ENCODE results near the gene ZNF594. TPM values are rescaled to one million over a fixed set of nuclear protein-coding genes. Genes with fewer than 3 reads are reported as not detected.

The ZNF594 gene
- total and polyA plus RNA-seq, 10 of the 15 experiments (the other 5 are each of a cell fraction or from before 2014, with no cell fraction given), result 0.98 to 14.3 (median 11.1) TPM

DNA sequence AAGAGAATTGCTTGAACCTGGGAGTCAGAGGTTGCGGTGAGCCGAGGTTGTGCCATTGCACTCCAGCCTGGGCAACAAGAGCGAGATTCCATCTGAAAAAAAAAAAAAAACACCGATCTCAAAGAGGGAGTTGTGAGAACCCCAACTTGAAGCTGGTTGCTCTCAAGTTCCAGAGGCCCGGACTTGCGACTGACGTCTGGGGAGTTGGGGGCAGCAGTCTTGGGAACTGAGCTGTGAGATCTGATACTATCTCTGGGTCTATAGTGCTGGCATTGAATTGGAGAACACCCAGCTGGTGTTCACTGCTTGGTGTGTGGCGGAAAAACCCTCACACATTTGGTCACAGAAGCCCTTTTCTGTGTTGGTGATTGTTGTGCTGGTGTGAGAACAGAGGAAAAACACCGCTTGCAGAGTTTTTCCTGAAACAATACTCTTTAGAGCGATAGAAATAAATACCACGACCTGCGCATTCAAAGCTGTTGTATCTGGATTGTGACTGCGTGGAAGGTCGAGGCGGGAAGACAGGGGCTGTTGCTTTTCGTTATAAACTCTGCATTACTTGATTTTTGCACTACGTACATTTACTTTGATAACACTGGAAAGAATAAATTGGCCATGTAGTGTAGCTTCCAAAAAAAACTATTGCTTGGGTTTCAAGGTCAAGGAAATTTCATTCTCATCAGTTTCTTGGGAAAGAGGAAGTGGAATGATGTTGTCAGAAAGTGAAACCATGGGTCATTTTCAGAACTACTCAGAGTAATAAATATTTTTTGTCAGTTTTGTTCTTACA lies 34.2 kb upstream of the ZNF594 start (continued):
- TF ChIP-seq, protein P1, sequence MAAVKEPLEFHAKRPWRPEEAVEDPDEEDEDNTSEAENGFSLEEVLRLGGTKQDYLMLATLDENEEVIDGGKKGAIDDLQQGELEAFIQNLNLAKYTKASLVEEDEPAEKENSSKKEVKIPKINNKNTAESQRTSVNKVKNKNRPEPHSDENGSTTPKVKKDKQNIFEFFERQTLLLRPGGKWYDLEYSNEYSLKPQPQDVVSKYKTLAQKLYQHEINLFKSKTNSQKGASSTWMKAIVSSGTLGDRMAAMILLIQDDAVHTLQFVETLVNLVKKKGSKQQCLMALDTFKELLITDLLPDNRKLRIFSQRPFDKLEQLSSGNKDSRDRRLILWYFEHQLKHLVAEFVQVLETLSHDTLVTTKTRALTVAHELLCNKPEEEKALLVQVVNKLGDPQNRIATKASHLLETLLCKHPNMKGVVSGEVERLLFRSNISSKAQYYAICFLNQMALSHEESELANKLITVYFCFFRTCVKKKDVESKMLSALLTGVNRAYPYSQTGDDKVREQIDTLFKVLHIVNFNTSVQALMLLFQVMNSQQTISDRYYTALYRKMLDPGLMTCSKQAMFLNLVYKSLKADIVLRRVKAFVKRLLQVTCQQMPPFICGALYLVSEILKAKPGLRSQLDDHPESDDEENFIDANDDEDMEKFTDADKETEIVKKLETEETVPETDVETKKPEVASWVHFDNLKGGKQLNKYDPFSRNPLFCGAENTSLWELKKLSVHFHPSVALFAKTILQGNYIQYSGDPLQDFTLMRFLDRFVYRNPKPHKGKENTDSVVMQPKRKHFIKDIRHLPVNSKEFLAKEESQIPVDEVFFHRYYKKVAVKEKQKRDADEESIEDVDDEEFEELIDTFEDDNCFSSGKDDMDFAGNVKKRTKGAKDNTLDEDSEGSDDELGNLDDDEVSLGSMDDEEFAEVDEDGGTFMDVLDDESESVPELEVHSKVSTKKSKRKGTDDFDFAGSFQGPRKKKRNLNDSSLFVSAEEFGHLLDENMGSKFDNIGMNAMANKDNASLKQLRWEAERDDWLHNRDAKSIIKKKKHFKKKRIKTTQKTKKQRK (IDR thresholded peaks at IDR 0.05; ENCODE audit: low read depth, low read length), result no peak
- TF ChIP-seq RAD51 (IDR thresholded peaks at IDR 0.05) (no peak), DPF2 (IDR thresholded peaks at IDR 0.05) (peak; percentile 97), SREBF2 (IDR thresholded peaks at IDR 0.05; ENCODE audit: low read length) (no peak), BRCA1 (IDR thresholded peaks at IDR 0.05; ENCODE audit: low read depth, low read length) (no peak), MYC (IDR thresholded peaks at IDR 0.05; ENCODE audit: insufficient read depth, insufficient read length, insufficient replicate concordance, low read length, severe bottlenecking) (no peak), TAF1 (IDR thresholded peaks at IDR 0.05; ENCODE audit: borderline replicate concordance, low read depth, low read length) (0 out of 2 replicates have a peak, but pooled peaks have one; percentile 32), PAX8 (IDR thresholded peaks at IDR 0.05) (no peak)
- TF ChIP-seq, protein P2, sequence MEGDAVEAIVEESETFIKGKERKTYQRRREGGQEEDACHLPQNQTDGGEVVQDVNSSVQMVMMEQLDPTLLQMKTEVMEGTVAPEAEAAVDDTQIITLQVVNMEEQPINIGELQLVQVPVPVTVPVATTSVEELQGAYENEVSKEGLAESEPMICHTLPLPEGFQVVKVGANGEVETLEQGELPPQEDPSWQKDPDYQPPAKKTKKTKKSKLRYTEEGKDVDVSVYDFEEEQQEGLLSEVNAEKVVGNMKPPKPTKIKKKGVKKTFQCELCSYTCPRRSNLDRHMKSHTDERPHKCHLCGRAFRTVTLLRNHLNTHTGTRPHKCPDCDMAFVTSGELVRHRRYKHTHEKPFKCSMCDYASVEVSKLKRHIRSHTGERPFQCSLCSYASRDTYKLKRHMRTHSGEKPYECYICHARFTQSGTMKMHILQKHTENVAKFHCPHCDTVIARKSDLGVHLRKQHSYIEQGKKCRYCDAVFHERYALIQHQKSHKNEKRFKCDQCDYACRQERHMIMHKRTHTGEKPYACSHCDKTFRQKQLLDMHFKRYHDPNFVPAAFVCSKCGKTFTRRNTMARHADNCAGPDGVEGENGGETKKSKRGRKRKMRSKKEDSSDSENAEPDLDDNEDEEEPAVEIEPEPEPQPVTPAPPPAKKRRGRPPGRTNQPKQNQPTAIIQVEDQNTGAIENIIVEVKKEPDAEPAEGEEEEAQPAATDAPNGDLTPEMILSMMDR (IDR thresholded peaks at IDR 0.05 in 2 of 3, conservative IDR thresholded peaks at IDR 0.05 in 1 of 3; ENCODE audit: control insufficient read depth in 2 of 3, extremely low read depth in 1 of 3, insufficient read depth in 1 of 3, low read depth in 3 of 3, low read length in 3 of 3), result no peak
- TF ChIP-seq, protein P3, sequence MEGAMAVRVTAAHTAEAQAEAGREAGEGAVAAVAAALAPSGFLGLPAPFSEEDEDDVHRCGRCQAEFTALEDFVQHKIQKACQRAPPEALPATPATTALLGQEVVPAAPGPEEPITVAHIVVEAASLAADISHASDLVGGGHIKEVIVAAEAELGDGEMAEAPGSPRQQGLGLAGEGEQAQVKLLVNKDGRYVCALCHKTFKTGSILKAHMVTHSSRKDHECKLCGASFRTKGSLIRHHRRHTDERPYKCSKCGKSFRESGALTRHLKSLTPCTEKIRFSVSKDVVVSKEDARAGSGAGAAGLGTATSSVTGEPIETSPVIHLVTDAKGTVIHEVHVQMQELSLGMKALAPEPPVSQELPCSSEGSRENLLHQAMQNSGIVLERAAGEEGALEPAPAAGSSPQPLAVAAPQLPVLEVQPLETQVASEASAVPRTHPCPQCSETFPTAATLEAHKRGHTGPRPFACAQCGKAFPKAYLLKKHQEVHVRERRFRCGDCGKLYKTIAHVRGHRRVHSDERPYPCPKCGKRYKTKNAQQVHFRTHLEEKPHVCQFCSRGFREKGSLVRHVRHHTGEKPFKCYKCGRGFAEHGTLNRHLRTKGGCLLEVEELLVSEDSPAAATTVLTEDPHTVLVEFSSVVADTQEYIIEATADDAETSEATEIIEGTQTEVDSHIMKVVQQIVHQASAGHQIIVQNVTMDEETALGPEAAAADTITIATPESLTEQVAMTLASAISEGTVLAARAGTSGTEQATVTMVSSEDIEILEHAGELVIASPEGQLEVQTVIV (IDR thresholded peaks at IDR 0.05; ENCODE audit: borderline replicate concordance, partially characterized antibody), result no peak
- TF ChIP-seq, protein P4, sequence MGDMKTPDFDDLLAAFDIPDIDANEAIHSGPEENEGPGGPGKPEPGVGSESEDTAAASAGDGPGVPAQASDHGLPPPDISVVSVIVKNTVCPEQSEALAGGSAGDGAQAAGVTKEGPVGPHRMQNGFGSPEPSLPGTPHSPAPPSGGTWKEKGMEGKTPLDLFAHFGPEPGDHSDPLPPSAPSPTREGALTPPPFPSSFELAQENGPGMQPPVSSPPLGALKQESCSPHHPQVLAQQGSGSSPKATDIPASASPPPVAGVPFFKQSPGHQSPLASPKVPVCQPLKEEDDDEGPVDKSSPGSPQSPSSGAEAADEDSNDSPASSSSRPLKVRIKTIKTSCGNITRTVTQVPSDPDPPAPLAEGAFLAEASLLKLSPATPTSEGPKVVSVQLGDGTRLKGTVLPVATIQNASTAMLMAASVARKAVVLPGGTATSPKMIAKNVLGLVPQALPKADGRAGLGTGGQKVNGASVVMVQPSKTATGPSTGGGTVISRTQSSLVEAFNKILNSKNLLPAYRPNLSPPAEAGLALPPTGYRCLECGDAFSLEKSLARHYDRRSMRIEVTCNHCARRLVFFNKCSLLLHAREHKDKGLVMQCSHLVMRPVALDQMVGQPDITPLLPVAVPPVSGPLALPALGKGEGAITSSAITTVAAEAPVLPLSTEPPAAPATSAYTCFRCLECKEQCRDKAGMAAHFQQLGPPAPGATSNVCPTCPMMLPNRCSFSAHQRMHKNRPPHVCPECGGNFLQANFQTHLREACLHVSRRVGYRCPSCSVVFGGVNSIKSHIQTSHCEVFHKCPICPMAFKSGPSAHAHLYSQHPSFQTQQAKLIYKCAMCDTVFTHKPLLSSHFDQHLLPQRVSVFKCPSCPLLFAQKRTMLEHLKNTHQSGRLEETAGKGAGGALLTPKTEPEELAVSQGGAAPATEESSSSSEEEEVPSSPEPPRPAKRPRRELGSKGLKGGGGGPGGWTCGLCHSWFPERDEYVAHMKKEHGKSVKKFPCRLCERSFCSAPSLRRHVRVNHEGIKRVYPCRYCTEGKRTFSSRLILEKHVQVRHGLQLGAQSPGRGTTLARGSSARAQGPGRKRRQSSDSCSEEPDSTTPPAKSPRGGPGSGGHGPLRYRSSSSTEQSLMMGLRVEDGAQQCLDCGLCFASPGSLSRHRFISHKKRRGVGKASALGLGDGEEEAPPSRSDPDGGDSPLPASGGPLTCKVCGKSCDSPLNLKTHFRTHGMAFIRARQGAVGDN (IDR thresholded peaks at IDR 0.05), result no peak; the same call in 1 of the 2 replicates

All from GM12878 (cell line).